IMR-90 (cell line): ENCODE measurements around the gene MMD2. TPM values are rescaled to one million over a fixed set of nuclear protein-coding genes. Genes with fewer than 3 reads are reported as not detected.
"Not testable (repeated sequence)": the region's sequence is repeated elsewhere in the genome, so short reads cannot be mapped to it uniquely, and the experiment has no call there.

ENCODE experiments used
- ATAC-seq: fragments of 200-7000 bp; cut with Tn5 transposase; 2 replicates; pipeline ENCODE4 v1.9.1; 2020; ENCODE audit warnings: low read depth, mild to moderate bottlenecking, moderate library complexity
- BruUV-seq: library from RNA; stranded (reverse); fragments of 400-500 nt; replicated peaks from 2 replicates; lab custom pipeline; 2021; lab: Mats Ljungman, UMichigan
- CTCF ChIA-PET: fragments of 300-600 bp; formaldehyde crosslinking; extraction: SDS; loops from one replicate; lab custom pipeline; 2021; ENCODE audit warnings: antibody characterized with exemption; lab: Yijun Ruan, JAX
- POLR2A ChIA-PET: fragments of 300-600 bp; sonication (Branson Sonifier 250); formaldehyde crosslinking; loops from one replicate; lab custom pipeline; 2022; ENCODE audit warnings: antibody characterized with exemption; ENCODE audit not compliant: unreplicated experiment; lab: Charles Lee
- DNase-seq: peaks from one replicate; pipeline ENCODE4 v3.0.0; 2013
- H2AFZ ChIP-seq: replicated peaks from 2 replicates; pipeline ENCODE3; 2013; ENCODE audit warnings: low read length, mild to moderate bottlenecking; ENCODE audit not compliant: poor library complexity
- H2AK5ac ChIP-seq: 2 replicates; pipeline ENCODE4 v1.6.1; 2013; ENCODE audit warnings: low read depth, low read length, inconsistent platforms
- H2AK9ac ChIP-seq: replicated peaks from 2 replicates; pipeline ENCODE3; 2013; ENCODE audit warnings: mild to moderate bottlenecking, low read depth, low read length, moderate library complexity; ENCODE audit not compliant: poor library complexity
- H2BK120ac ChIP-seq: 2 replicates; pipeline ENCODE4 v1.6.1; 2013; ENCODE audit warnings: low read depth, low read length, inconsistent platforms
- H2BK15ac ChIP-seq: 3 replicates; pipeline ENCODE4 v1.6.1; 2013; ENCODE audit warnings: low read depth, low read length, inconsistent platforms
- H2BK20ac ChIP-seq: 2 replicates; pipeline ENCODE4 v1.6.1; 2013; ENCODE audit warnings: low read depth, mild to moderate bottlenecking, inconsistent platforms, low read length, moderate library complexity
- H2BK5ac ChIP-seq: 2 replicates; pipeline ENCODE4 v1.6.1; 2013; ENCODE audit warnings: mild to moderate bottlenecking, low read depth, low read length, inconsistent platforms; ENCODE audit not compliant: poor library complexity, severe bottlenecking
- H3K14ac ChIP-seq: replicated peaks from 2 replicates; pipeline ENCODE4 v1.6.1; 2013; ENCODE audit warnings: low read depth, low read length, inconsistent platforms
- H3K18ac ChIP-seq: 2 replicates; pipeline ENCODE4 v1.6.1; 2013; ENCODE audit warnings: low read depth, low read length, control low read depth
- H3K23ac ChIP-seq: 2 replicates; pipeline ENCODE4 v1.6.1; 2013; ENCODE audit warnings: low read depth, low read length, inconsistent platforms
- H3K27ac ChIP-seq: 2 replicates; pipeline ENCODE4 v1.5.1; 2013; ENCODE audit warnings: mild to moderate bottlenecking, control low read depth, low read length; ENCODE audit not compliant: insufficient read depth
- H3K27me3 ChIP-seq: 2 replicates; pipeline ENCODE4 v1.6.1; 2013; ENCODE audit warnings: low read length; ENCODE audit not compliant: control insufficient read depth, insufficient read depth
- H3K36me3 ChIP-seq: 2 replicates; pipeline ENCODE4 v1.6.1; 2013; ENCODE audit warnings: low read length, mixed read lengths; ENCODE audit not compliant: control insufficient read depth, insufficient read depth
- H3K4ac ChIP-seq: 2 replicates; pipeline ENCODE4 v1.6.1; 2013; ENCODE audit warnings: low read depth, low read length, inconsistent platforms
- H3K4me1 ChIP-seq: 2 replicates; pipeline ENCODE4 v1.6.1; 2013; ENCODE audit warnings: low read length, mixed read lengths; ENCODE audit not compliant: control insufficient read depth, insufficient read depth
- H3K4me2 ChIP-seq: 2 replicates; pipeline ENCODE4 v1.6.1; 2013; ENCODE audit warnings: low read depth, mild to moderate bottlenecking, control low read depth, low read length, moderate library complexity
- H3K4me3 ChIP-seq: 2 replicates; pipeline ENCODE4 v1.5.1; 2013; ENCODE audit warnings: low read depth, mild to moderate bottlenecking, control low read depth, low read length, moderate library complexity; ENCODE audit not compliant: insufficient read depth
- H3K56ac ChIP-seq: 2 replicates; pipeline ENCODE4 v1.6.1; 2013; ENCODE audit warnings: low read length, inconsistent platforms; ENCODE audit not compliant: insufficient read depth; ENCODE audit errors: extremely low read depth
- H3K79me1 ChIP-seq, 2 experiments: 2 replicates each; pipeline ENCODE4 v1.6.1; 2013; ENCODE audit warnings: low read length in 2 of 2, inconsistent platforms in 1 of 2, low read depth in 1 of 2
- H3K9ac ChIP-seq: 2 replicates; pipeline ENCODE4 v1.6.1; 2013; ENCODE audit warnings: low read depth, low read length, control low read depth
- H3K9me1 ChIP-seq: 2 replicates; pipeline ENCODE4 v1.6.1; 2013; ENCODE audit warnings: low read length, inconsistent platforms; ENCODE audit not compliant: insufficient read depth
- H3K9me3 ChIP-seq: 2 replicates; pipeline ENCODE4 v1.6.1; 2013; ENCODE audit warnings: low read length; ENCODE audit not compliant: control insufficient read depth, insufficient read depth
- H4K20me1 ChIP-seq: 2 replicates; pipeline ENCODE4 v1.6.1; 2013; ENCODE audit warnings: low read length, inconsistent platforms; ENCODE audit not compliant: insufficient read depth
- H4K5ac ChIP-seq: 2 replicates; pipeline ENCODE4 v1.6.1; 2013; ENCODE audit warnings: mild to moderate bottlenecking, low read depth, low read length, control low read depth
- H4K8ac ChIP-seq, 2 experiments: 2 replicates each; pipeline ENCODE4 v1.6.1; 2013; ENCODE audit warnings: low read depth in 2 of 2, low read length in 2 of 2, control low read depth in 1 of 2, inconsistent platforms in 1 of 2
- H4K91ac ChIP-seq: 2 replicates; pipeline ENCODE4 v1.6.1; 2013; ENCODE audit warnings: low read depth, low read length, inconsistent platforms; ENCODE audit not compliant: insufficient read depth
- WGBS, 2 experiments: methylation state at CpG; one replicate each; pipeline versions ENCODE4 v1.1.5 to v1.1.7; 2013; ENCODE audit warnings: missing lambda C conversion rate in 2 of 2; ENCODE audit not compliant: insufficient read length in 1 of 2; ENCODE audit errors: extremely low coverage in 2 of 2; 5-methylcytosine and 5-hydroxymethylcytosine counted together
- dilution Hi-C: fragments of 300-500 bp; cut with HindIII; formaldehyde crosslinking; loops from one replicate; pipeline ENCODE4 v1.14.3; 2018; ENCODE audit warnings: low sequenced_read_pairs; ENCODE audit not compliant: unreplicated experiment
- in situ Hi-C: fragments of 300-500 bp; cut with MboI; formaldehyde crosslinking; loops from 3 replicates; pipeline ENCODE4 v1.14.3; 2019; ENCODE audit warnings: low sequenced_read_pairs, inconsistent platforms, mixed read lengths
- intact Hi-C: fragments of 100-400 bp; cut with micrococcal nuclease; formaldehyde crosslinking; loops from 2 replicates; pipeline ENCODE4 v1.10.0; 2022
- polyA plus RNA-seq, 3 experiments: library from polyadenylated mRNA; depleted of rRNA; stranded (reverse); fragments of >200 nt; gene quantifications; 2 replicates each; pipeline ENCODE4 v1.2.3, GENCODE V29; 2012; ENCODE audit warnings: low replicate concordance in 1 of 3
- total RNA-seq: library from RNA; depleted of rRNA; stranded (reverse); fragments of >200 nt; gene quantifications from 2 replicates; pipeline ENCODE4 v1.2.3, GENCODE V29; 2012

Gene MMD2
- total and polyA plus RNA-seq, 2 of the 4 experiments (the other 2 are of a cell fraction) = not detected

DNA sequence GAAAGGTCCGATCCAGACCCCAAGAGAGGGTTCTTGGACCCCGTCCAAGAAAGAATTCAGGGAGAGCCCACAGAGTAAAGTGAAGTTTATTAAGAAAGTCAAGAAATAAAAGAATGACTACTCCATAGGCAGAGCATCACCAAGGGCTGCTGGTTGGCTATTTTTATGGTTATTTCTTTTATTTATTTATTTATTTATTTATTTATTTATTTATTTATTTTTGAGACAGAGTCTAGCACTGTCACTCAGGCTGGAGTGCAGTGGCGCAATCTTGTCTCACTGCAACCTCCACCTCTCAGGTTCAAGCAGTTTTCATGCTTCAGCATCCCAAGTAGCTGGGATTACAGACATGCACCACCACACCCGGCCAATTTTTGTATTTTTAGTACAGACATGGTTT, 65.8 kb downstream of the MMD2 start:
- CTCF ChIA-PET, H4K20me1 ChIP-seq, H4K91ac ChIP-seq, H3K36me3 ChIP-seq, dilution Hi-C loops, H4K8ac ChIP-seq, H3K9me1 ChIP-seq, intact Hi-C loops, ATAC-seq, POLR2A ChIA-PET, H3K4me3 ChIP-seq, H3K9ac ChIP-seq, H2AFZ ChIP-seq, H3K9me3 ChIP-seq, H2BK120ac ChIP-seq, H2BK5ac ChIP-seq, BruUV-seq, in situ Hi-C loops, H3K18ac ChIP-seq, H2AK9ac ChIP-seq, H3K79me1 ChIP-seq, H3K27me3 ChIP-seq, H3K4me2 ChIP-seq, H2AK5ac ChIP-seq, H3K4me1 ChIP-seq, H3K14ac ChIP-seq, H3K56ac ChIP-seq, H2BK15ac ChIP-seq, H4K5ac ChIP-seq, H2BK20ac ChIP-seq, H3K23ac ChIP-seq, H3K4ac ChIP-seq, H3K27ac ChIP-seq, DNase-seq: not testable (repeated sequence)
- 60% methylated on average over 1 of the region's 4 CpGs; no CpG with 5 or more reads in 1 of the 2 experiments for WGBS, 2 experiments

DNA sequence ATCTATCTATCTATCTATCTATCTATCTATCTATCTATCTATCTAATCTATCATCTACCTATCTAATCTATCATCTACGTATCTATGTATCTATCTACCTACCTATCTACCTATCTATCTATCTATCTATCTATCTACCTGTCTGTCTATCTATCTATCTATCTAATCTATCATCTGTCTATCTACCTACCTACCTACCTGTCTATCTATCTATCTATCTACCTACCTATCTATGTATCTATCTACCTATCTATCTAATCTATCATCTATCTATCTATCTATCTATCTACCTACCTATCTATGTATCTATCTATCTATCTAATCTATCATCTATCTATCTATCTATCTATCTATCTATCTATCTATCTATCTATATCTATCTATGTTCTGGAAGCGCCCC, 67.5 kb downstream of the MMD2 start:
- H3K23ac ChIP-seq, BruUV-seq, H3K79me1 ChIP-seq, H3K9ac ChIP-seq, H3K9me3 ChIP-seq, H2BK5ac ChIP-seq, H2AFZ ChIP-seq, H3K27me3 ChIP-seq, H3K14ac ChIP-seq, H4K20me1 ChIP-seq, H3K4me2 ChIP-seq, H2AK5ac ChIP-seq, H4K91ac ChIP-seq, H3K27ac ChIP-seq, CTCF ChIA-PET, ATAC-seq, H3K4ac ChIP-seq, DNase-seq, H3K4me1 ChIP-seq, H2BK120ac ChIP-seq, H4K5ac ChIP-seq, H3K9me1 ChIP-seq, H3K56ac ChIP-seq, intact Hi-C loops, H2BK15ac ChIP-seq, POLR2A ChIA-PET, H2BK20ac ChIP-seq, H3K36me3 ChIP-seq, dilution Hi-C loops, H3K18ac ChIP-seq, in situ Hi-C loops, H3K4me3 ChIP-seq, H2AK9ac ChIP-seq, H4K8ac ChIP-seq: not testable (repeated sequence)
- WGBS, 2 experiments = 80% methylated on average over 1 of the region's 2 CpGs; no CpG with 5 or more reads in 1 of the 2 experiments
